Breast epithelium (tissue), 4 donors: Measurements from ENCODE around the gene PPP1CA. TPM values are rescaled to one million over a fixed set of nuclear protein-coding genes. Genes with fewer than 3 reads are reported as not detected.

Source experiments
- DNase-seq, 2 donors: peaks; one replicate each; pipeline ENCODE4 v3.0.0-alpha.2; 2019; ENCODE audit warnings: low spot score in 2 of 2
- H3K27ac ChIP-seq, 2 donors: fragments of 200-600 bp; sonication (generic) in 1 of 2; one replicate each; pipeline ENCODE4 v1.5.1; 2016 to 2019; ENCODE audit warnings: mild to moderate bottlenecking in 1 of 2
- H3K27me3 ChIP-seq, 2 donors: fragments of 200-600 bp; sonication (generic) in 1 of 2; one replicate each; pipeline versions ENCODE4 v1.5.1 to v1.6.0; 2017 to 2019; ENCODE audit warnings: control low read depth in 1 of 2, mild to moderate bottlenecking in 1 of 2
- H3K36me3 ChIP-seq: fragments of 200-600 bp; one replicate; pipeline ENCODE4 v1.5.1; 2019
- H3K4me1 ChIP-seq, 2 donors: fragments of 200-600 bp; sonication (generic); one replicate each; pipeline ENCODE4 v1.5.1; 2016 to 2019; ENCODE audit warnings: control low read depth in 1 of 2
- H3K4me3 ChIP-seq, 3 donors: fragments of 200-600 bp; sonication (generic); 1 replicate in 2 of 3; 2 replicates in 1 of 3; pipeline ENCODE4 v1.5.1; 2016 to 2019; ENCODE audit warnings: mild to moderate bottlenecking in 3 of 3, moderate library complexity in 2 of 3
- H3K9me3 ChIP-seq, 2 donors: fragments of 200-600 bp; sonication (generic) in 1 of 2; one replicate each; pipeline ENCODE4 v1.5.1; 2016 to 2019; ENCODE audit warnings: control low read depth in 1 of 2
- CTCF ChIP-seq, 3 donors: fragments of 450-650 bp; IDR thresholded peaks; one replicate each; pipeline ENCODE4 v1.5.1; 2016 to 2017; ENCODE audit warnings: antibody characterized with exemption in 3 of 3, mild to moderate bottlenecking in 3 of 3, moderate library complexity in 3 of 3
- POLR2A ChIP-seq: fragments of 450-650 bp; IDR thresholded peaks from one replicate; pipeline ENCODE4 v1.6.1; 2016; ENCODE audit warnings: antibody characterized with exemption, mild to moderate bottlenecking, moderate library complexity
- POLR2AphosphoS5 ChIP-seq, 3 donors: sonication (generic); formaldehyde crosslinking; IDR thresholded peaks; one replicate each; pipeline ENCODE4 v1.6.1; 2017; ENCODE audit warnings: antibody characterized with exemption in 3 of 3
- intact Hi-C: fragments of 100-400 bp; cut with DNase I; formaldehyde crosslinking; loops from one replicate; pipeline ENCODE4 v1.15.1; 2023; ENCODE audit warnings: low total_unique reads
- total RNA-seq, 3 donors: library from RNA; depleted of rRNA; stranded (reverse); fragments of >200 nt; gene quantifications; one replicate each; pipeline ENCODE4 v1.1.0, GENCODE V29; 2016

Gene PPP1CA
- total RNA-seq, 3 donors from 2014 or later: 73.1 to 91.9 (median 76.7) TPM

DNA sequence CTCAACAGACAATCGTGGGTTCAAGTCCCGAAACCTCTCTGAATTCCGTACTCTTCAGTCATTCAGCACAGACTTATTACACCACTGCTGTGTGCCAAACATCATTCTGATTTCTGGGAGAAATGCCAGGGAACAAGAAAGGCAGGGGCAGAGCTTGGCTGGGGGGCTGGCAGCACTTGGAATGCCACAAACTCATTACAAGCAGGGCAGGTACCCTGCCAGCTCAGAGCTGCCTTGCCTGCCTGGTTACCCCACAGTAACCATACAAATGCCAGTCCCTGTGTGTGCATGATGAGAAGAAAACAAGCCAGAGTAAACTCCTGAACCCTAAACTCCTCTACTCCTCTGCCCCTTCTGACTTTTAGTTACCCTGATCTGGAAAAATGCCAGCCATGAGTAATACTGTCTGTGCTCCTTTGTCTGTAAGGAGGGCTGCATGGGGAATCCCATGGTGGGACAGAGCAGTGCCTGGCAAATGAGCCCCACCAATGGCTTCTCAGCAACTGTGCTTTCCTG is 16.7 kb downstream of the PPP1CA start:
- H3K4me3 ChIP-seq: no peak overlapping the region
- intact Hi-C loops: no loop called here

GRCh38 chr11:67382276-67383136 is 19.2 kb downstream of the PPP1CA start:
- Histone ChIP-seq H3K27me3 (no peaks in the 10 kb centered on the region), H3K9me3 (no peaks in the 10 kb centered on the region), H3K4me3 (no peak overlapping the region), H3K4me1 (no peaks in the 10 kb centered on the region), H3K27ac (no peak overlapping the region), H3K36me3 (no peaks in the 10 kb centered on the region)
- TF ChIP-seq POLR2A (no peak), CTCF (IDR thresholded peaks at IDR 0.05) (peak; percentile 92 to 99 (median 98)), POLR2AphosphoS5 (IDR thresholded peaks at IDR 0.05) (peak in 2 of 3 donors; percentile 41 to 44)
- intact Hi-C loops: no loop called here
- peak; percentile 74 to 80 for DNase-seq

More for the DNA sequence above, 16.7 kb downstream of the PPP1CA start:
- Histone ChIP-seq H3K9me3 (no peaks in the 10 kb centered on the region), H3K4me1 (no peaks in the 10 kb centered on the region), H3K27ac (peak overlapping the region in 1 of 2 donors; percentile 3), H3K27me3 (no peaks in the 10 kb centered on the region), H3K36me3 (no peaks in the 10 kb centered on the region)
- no peak for DNase-seq
- TF ChIP-seq CTCF (IDR thresholded peaks at IDR 0.05) (no peak), POLR2A (no peak), POLR2AphosphoS5 (IDR thresholded peaks at IDR 0.05) (no peak)

GRCh38 chr11:67381244-67381972 is 20.2 kb downstream of the PPP1CA start:
- Histone ChIP-seq H3K9me3 (no peaks in the 10 kb centered on the region), H3K4me3 (no peak overlapping the region), H3K4me1 (no peaks in the 10 kb centered on the region), H3K27ac (no peak overlapping the region), H3K36me3 (no peaks in the 10 kb centered on the region), H3K27me3 (no peaks in the 10 kb centered on the region)
- DNase-seq: no peak
- intact Hi-C loops: no loop called here
- TF ChIP-seq POLR2AphosphoS5 (IDR thresholded peaks at IDR 0.05): no peak
- TF ChIP-seq CTCF (IDR thresholded peaks at IDR 0.05): no peak
- no peak for TF ChIP-seq POLR2A

- peaks cover 0 to 12% of the 10 kb centered on the region in 2 donors for H3K4me1 ChIP-seq
Measured at GRCh38 chr11:67379061-67380058, 22.3 kb downstream of the PPP1CA start.

More at GRCh38 chr11:67379061-67380058, 22.3 kb downstream of the PPP1CA start:
- no peak overlapping the region for H3K4me3 ChIP-seq
- no peaks in the 10 kb centered on the region for H3K36me3 ChIP-seq
- H3K9me3 ChIP-seq: no peaks in the 10 kb centered on the region
- H3K27me3 ChIP-seq: no peaks in the 10 kb centered on the region
- intact Hi-C loops: no loop called here
- TF ChIP-seq POLR2AphosphoS5 (IDR thresholded peaks at IDR 0.05) (no peak), CTCF (IDR thresholded peaks at IDR 0.05) (no peak), POLR2A (no peak)
- no peak overlapping the region for H3K27ac ChIP-seq
- no peak for DNase-seq
